Kidney epithelial cell (primary cell): Measurements from ENCODE around the gene MAN1A1. TPM values are rescaled to one million over a fixed set of nuclear protein-coding genes. Genes with fewer than 3 reads are reported as not detected.

Experiments
- DNase-seq: peaks from one replicate; pipeline ENCODE4 v3.0.0-alpha.2; 2010; ENCODE audit warnings: low read depth
- H3K27me3 ChIP-seq: 2 replicates; pipeline ENCODE4 v1.6.0; 2011; ENCODE audit warnings: low read length; ENCODE audit not compliant: control insufficient read depth, insufficient read depth
- H3K36me3 ChIP-seq: 2 replicates; pipeline ENCODE4 v1.5.1; 2011; ENCODE audit warnings: low read length; ENCODE audit not compliant: control insufficient read depth, insufficient read depth
- H3K4me3 ChIP-seq: 2 replicates; pipeline ENCODE4 v1.5.1; 2011; ENCODE audit warnings: low read depth, mild to moderate bottlenecking, control low read depth, low read length
- CTCF ChIP-seq: IDR thresholded peaks from 2 replicates; pipeline ENCODE4 v1.5.1; 2011; ENCODE audit warnings: mild to moderate bottlenecking, moderate library complexity, low read length, control low read depth, inconsistent platforms; ENCODE audit not compliant: insufficient read depth, poor library complexity, severe bottlenecking
- total RNA-seq: library from RNA; depleted of rRNA; stranded (reverse); fragments of >200 nt; gene quantifications from 2 replicates; pipeline ENCODE4 v1.2.3, GENCODE V29; 2015

Gene MAN1A1
- total RNA-seq, 1 donor from 2014 or later = 15.0 TPM

GRCh38 chr6:119179842-119180241 lies 169.7 kb downstream of the MAN1A1 start:
- TF ChIP-seq CTCF = no peak
- DNase-seq = no peak
- H3K4me3 ChIP-seq = no peak overlapping the region
- no peaks in the 10 kb centered on the region for H3K27me3 ChIP-seq
- H3K36me3 ChIP-seq = no peaks in the 10 kb centered on the region

- no peak for DNase-seq
- no peaks in the 10 kb centered on the region for H3K27me3 ChIP-seq
- H3K36me3 ChIP-seq = no peaks in the 10 kb centered on the region
- TF ChIP-seq CTCF = no peak
- H3K4me3 ChIP-seq = no peak overlapping the region
Observed at GRCh38 chr6:119179062-119179461, 170.5 kb downstream of the MAN1A1 start.

- no peak for DNase-seq
- Histone ChIP-seq H3K4me3 (no peak overlapping the region), H3K36me3 (no peaks in the 10 kb centered on the region), H3K27me3 (no peaks in the 10 kb centered on the region)
- no peak for TF ChIP-seq CTCF
Observed at GRCh38 chr6:119176445-119176844, 173.1 kb downstream of the MAN1A1 start.

- no peak for DNase-seq
- Histone ChIP-seq H3K36me3 (no peaks in the 10 kb centered on the region), H3K27me3 (no peaks in the 10 kb centered on the region), H3K4me3 (no peak overlapping the region)
- no peak for TF ChIP-seq CTCF
Observed at GRCh38 chr6:119174879-119175817, 174.4 kb downstream of the MAN1A1 start.

GRCh38 chr6:119174085-119174445 lies 175.5 kb downstream of the MAN1A1 start:
- TF ChIP-seq CTCF = no peak
- no peak overlapping the region for H3K4me3 ChIP-seq
- H3K27me3 ChIP-seq = no peaks in the 10 kb centered on the region
- no peaks in the 10 kb centered on the region for H3K36me3 ChIP-seq
- no peak for DNase-seq
